A673 (cell line): Measurements from ENCODE around the gene TSC2.
"Not testable (repeated sequence)": the region's sequence is repeated elsewhere in the genome, so short reads cannot be mapped to it uniquely, and the experiment has no call there.

Experiments used
- EZH2 ChIP-seq: fragments of 200-600 bp; sonication (generic); IDR thresholded peaks from 2 replicates; pipeline ENCODE4 v1.6.1; 2017; ENCODE audit warnings: borderline replicate concordance, low read depth, mild to moderate bottlenecking, mixed read lengths, antibody characterized with exemption, low read length; ENCODE audit not compliant: poor library complexity, severe bottlenecking
- TF ChIP-seq, protein P1 (sequence below): fragments of 300-800, 200-600 bp; sonication (generic); conservative IDR thresholded peaks from 2 replicates; pipeline ENCODE4 v1.5.1; 2017; ENCODE audit warnings: low read depth, mild to moderate bottlenecking, antibody characterized with exemption, low read length, moderate library complexity, mixed read lengths

DNA sequence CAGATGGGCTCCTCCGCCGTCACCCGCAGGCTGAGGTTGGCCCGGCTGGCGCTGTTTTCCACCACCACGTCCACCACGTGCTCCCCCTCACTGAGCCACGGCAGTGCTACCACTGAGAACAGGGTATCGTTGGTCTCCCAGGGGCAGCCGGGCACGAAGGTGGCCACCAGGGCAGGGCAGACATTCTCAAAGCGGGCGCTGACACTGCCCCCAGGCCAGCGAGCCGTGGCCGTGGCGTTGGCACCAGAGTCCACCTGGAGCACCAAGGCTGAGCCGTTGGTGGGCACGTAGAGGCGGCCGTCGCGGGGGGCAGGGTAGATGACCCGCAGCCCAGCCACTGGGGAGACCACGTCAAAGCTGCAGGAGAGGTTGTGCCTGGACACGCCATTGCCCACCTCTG is 66.4 kb downstream of the TSC2 start:
- TF ChIP-seq EZH2 = not testable (repeated sequence)
- TF ChIP-seq, protein P1, sequence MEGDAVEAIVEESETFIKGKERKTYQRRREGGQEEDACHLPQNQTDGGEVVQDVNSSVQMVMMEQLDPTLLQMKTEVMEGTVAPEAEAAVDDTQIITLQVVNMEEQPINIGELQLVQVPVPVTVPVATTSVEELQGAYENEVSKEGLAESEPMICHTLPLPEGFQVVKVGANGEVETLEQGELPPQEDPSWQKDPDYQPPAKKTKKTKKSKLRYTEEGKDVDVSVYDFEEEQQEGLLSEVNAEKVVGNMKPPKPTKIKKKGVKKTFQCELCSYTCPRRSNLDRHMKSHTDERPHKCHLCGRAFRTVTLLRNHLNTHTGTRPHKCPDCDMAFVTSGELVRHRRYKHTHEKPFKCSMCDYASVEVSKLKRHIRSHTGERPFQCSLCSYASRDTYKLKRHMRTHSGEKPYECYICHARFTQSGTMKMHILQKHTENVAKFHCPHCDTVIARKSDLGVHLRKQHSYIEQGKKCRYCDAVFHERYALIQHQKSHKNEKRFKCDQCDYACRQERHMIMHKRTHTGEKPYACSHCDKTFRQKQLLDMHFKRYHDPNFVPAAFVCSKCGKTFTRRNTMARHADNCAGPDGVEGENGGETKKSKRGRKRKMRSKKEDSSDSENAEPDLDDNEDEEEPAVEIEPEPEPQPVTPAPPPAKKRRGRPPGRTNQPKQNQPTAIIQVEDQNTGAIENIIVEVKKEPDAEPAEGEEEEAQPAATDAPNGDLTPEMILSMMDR = not testable (repeated sequence)
